ENCODE measurements around the gene RFX8. TPM values are rescaled to one million over a fixed set of nuclear protein-coding genes. Genes with fewer than 3 reads are reported as not detected.

The RFX8 gene
- total RNA-seq, 1 donor from 2014 or later: not detected

GRCh38 chr2:101433465-101433864 lies 41.4 kb downstream of the RFX8 start:
- intact Hi-C loops (cut with micrococcal nuclease): no loop called here

GRCh38 chr2:101432411-101433181 lies 42.3 kb downstream of the RFX8 start:
- Histone ChIP-seq H3K9me3 (replicated peaks) (no peaks in the 10 kb centered on the region), H3K36me3 (no peaks in the 10 kb centered on the region), H3K4me1 (peaks cover 32% of the 10 kb centered on the region), H3K27ac (replicated peaks) (no peak overlapping the region), H3K27me3 (ENCODE audit: low read depth) (no peaks in the 10 kb centered on the region), H3K4me3 (no peak overlapping the region)
- no peak for TF ChIP-seq CTCF (IDR thresholded peaks at IDR 0.05; ENCODE audit: borderline replicate concordance)
- no peak for DNase-seq
- intact Hi-C loops (cut with micrococcal nuclease): no loop called here

More at GRCh38 chr2:101433465-101433864, 41.4 kb downstream of the RFX8 start:
- no peaks in the 10 kb centered on the region for H3K27me3 ChIP-seq (ENCODE audit: low read depth)
- DNase-seq: no peak
- no peak for TF ChIP-seq CTCF (IDR thresholded peaks at IDR 0.05; ENCODE audit: borderline replicate concordance)
- no peak overlapping the region for H3K4me3 ChIP-seq
- H3K27ac ChIP-seq (replicated peaks): no peak overlapping the region
- H3K36me3 ChIP-seq: no peaks in the 10 kb centered on the region
- peaks cover 26% of the 10 kb centered on the region for H3K4me1 ChIP-seq
- H3K9me3 ChIP-seq (replicated peaks): no peaks in the 10 kb centered on the region

GRCh38 chr2:101431486-101431885 lies 43.4 kb downstream of the RFX8 start:
- Histone ChIP-seq H3K4me1 (peaks cover 30% of the 10 kb centered on the region), H3K9me3 (replicated peaks) (no peaks in the 10 kb centered on the region), H3K36me3 (no peaks in the 10 kb centered on the region), H3K4me3 (no peak overlapping the region), H3K27ac (replicated peaks) (no peak overlapping the region), H3K27me3 (ENCODE audit: low read depth) (no peaks in the 10 kb centered on the region)
- DNase-seq: no peak
- intact Hi-C loops (cut with micrococcal nuclease): no loop called here
- TF ChIP-seq CTCF (IDR thresholded peaks at IDR 0.05; ENCODE audit: borderline replicate concordance): no peak

GRCh38 chr2:101430156-101430555 lies 44.8 kb downstream of the RFX8 start:
- Histone ChIP-seq H3K27me3 (ENCODE audit: low read depth) (no peaks in the 10 kb centered on the region), H3K36me3 (no peaks in the 10 kb centered on the region), H3K4me3 (no peak overlapping the region), H3K27ac (replicated peaks) (no peak overlapping the region), H3K4me1 (peaks cover 17% of the 10 kb centered on the region), H3K9me3 (replicated peaks) (no peaks in the 10 kb centered on the region)
- no peak for TF ChIP-seq CTCF (IDR thresholded peaks at IDR 0.05; ENCODE audit: borderline replicate concordance)
- DNase-seq: no peak
- intact Hi-C loops (cut with micrococcal nuclease): no loop called here

GRCh38 chr2:101429453-101429852 lies 45.5 kb downstream of the RFX8 start:
- DNase-seq: no peak
- Histone ChIP-seq H3K27ac (replicated peaks) (no peak overlapping the region), H3K4me3 (no peak overlapping the region), H3K27me3 (ENCODE audit: low read depth) (no peaks in the 10 kb centered on the region), H3K9me3 (replicated peaks) (no peaks in the 10 kb centered on the region), H3K36me3 (no peaks in the 10 kb centered on the region), H3K4me1 (peaks cover 11% of the 10 kb centered on the region)
- no peak for TF ChIP-seq CTCF (IDR thresholded peaks at IDR 0.05; ENCODE audit: borderline replicate concordance)
- intact Hi-C loops (cut with micrococcal nuclease): no loop called here

Data from left ventricle myocardium inferior (tissue), 1 donor.